Activated T-cell treated with anti-CD3 and anti-CD28 coated beads for 24 hours (primary cell): Measurements from ENCODE around the gene MARK1.

Experiments
- DNase-seq: peaks from one replicate; pipeline ENCODE4 v3.0.0-alpha.2; 2020; ENCODE audit warnings: low read depth

MARK1 gene

DNA sequence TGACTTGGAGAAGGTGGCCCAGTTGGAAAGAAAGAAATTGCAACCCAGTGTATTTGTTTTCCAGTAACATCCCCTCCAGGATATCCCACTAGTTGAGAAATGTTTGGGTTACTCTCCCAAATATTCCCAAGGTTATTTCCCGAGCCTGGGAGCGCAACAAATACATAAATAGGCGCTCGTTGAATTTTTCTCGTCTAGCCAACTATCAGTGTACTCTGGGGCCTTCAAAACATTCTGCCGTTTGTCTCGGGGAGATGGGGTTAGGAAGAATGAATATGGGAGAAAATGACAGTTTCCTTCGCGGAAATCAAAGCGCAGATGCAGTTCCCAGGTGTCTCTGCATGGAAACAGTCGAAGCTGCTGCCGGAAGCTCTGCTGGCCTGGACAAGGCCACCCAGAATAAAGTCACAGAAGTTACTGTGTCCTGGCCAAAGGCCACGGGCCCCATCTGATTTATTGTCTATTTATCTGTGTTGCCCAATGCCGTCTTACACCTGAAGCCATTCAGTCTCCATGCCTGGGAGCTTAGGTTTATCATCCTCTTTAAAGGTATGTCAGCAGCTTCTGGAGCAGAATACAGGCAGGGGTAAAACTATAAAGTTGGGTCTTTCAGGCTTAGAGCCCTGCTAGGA lies 163.2 kb downstream of the MARK1 start:
- no peak for DNase-seq

DNA sequence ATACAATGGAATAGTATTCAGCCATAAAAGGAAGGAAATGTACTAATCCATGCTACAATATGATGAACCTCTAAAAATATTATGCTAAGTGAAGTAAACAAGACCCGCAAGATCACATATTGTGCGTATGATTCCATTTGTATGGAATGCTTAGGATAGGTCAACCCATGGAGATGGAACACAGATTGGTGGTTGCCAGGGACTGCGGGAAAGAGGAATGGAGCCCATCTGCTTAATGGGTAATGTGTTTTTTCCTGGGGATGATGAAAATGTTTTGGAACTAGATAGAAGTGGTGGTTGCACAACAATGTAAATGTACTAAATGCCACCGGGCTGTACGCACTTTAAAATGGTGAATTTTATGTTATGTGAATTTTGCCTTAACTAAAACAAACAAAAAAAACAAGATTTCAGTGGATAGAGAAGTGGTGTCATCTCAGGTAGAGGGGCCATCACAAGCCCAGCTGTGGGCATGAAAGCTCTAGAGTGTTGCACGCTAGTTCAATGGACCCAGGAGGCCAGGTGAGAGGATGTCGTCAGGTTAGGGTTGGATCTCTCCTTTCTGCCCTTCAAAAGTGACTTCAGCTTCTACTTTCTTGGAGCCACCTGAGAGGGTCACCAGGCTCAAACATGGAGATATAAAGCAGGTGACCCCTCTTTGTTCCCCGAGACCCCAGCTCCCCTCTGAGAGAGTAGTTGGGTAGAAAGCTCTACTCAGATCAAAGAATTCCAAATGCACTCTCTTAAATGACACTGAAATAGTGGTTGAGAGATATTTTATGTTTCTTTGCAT lies 164.7 kb downstream of the MARK1 start:
- no peak for DNase-seq

DNA sequence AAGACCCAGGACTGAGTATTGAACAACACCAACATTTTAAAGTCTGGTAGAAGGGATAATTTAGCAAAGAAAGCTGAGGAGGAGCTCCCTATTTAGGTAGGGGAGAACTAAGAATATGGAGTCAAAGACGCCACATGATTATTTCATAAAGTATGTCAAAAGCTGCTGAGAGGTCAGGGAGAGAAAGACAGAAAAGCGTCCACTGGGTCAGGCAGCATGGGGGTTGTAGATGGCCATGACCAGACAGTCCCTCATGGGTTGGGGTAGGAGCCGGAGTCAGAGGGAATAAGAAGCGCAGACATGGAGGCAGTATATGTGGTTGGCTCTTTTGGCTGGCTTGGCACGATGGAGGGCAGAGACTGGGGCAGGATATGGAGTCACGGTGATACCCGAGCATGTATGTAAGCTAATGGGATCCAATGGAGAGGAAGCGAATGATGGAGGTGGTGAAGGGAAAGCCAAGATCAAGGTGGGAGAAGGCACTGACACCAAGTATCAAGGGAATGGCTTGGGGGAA lies 167.0 kb downstream of the MARK1 start:
- no peak for DNase-seq

DNA sequence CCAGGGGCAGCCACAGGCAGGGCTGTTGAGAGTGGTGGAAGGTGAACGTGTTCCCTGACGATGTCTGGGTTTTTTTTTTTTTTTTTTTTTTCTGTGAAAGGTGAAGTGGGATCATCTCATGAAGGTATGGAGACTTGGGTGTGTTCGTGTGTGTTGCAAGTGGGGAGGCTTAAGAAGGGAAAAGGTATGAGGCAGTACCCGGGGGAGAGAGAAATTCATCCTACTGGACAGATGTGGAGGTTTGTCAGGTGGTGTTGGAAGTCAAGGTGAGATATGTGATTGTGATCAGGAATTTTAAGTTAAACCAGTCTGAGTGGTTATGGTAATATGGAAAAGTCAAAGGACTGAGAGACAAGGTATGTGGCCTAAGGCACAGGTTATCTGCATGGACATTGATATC lies 167.5 kb downstream of the MARK1 start:
- no peak for DNase-seq

DNA sequence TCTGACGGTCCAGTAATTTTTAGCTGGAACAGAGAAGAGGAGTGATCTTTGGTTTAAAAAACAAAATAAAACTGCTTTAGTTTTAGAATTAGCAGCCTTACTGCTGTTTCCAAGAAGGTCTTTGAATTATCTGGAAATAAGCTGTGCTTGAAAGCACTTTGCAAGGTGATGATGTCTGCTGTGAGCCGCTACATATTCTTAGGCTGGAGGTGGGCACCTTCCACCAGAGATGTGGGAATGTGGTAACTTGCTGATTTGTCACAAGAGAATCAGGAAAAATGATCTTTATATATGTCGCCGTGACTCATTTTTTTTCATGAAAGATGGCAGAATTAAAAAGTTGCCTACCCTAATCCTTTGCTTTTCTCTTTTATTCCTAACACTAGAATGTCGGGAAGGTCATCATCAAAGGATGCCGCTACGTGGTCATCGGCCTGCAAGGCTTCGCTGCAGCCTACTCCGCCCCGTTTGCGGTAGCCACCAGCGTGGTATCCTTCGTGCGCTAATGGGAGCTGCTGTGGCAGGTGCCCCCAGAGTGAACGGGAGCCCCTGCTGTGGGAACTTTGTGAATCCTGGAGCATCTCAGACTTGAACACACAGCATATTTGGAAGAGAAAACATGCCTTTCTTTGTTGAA lies 168.4 kb downstream of the MARK1 start:
- no peak for DNase-seq

DNA sequence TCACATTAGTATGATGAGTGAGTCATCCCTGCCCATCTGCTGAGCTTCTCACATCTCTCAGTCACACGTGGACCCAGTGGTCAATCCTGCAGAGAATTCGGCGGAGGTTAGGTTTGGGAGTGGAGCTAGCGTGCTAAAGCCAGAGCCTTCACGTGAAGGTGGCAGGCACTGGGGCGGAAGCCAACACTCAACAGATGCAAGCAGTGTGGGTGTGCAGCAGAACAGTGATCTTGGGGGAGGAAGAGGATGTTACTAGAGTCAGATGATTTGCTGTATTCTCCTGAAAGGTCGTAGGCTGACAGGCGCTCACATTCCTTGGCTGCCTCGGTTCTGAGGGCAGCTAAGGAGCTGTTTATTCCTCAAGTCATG lies 168.9 kb downstream of the MARK1 start:
- no peak for DNase-seq

DNA sequence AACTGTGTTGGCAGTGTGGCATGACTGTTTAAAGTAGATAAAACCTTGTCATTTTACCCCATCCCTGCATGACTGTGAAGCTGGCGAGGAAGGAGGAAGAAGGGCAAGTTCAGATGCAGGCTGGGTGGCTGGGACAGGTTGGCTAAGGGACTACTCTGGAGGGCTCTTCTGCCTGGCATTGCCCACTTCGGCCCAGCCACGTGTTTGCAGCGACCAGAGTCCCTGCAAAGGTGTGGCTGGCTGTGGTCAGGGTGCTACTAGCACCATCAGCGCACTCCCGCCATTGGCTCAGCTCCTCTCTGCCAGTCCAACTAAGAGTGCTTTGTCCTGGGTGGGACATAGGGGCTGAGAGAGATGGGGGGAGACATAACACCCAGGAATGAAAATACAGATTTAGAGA lies 169.4 kb downstream of the MARK1 start:
- no peak for DNase-seq

DNA sequence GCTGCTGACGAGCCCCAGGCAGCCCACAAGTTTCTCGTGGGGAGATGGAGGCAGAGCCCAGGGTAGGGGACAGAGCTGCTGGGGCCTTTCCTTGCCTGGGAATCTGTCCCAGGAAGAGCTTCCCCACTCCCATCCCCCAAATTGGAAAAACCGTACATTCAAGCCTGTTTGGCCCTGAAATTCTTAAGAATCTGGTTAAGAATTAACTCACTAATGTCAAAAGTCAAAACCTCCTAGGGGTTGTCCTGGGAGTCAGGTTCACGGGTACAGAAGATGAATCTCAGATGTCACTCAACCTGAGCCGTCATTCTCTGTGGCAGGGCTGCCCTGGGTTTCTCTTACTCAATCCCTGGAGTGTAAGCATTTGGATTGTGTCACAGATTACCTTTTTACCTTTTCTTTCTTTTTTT lies 170.7 kb downstream of the MARK1 start:
- no peak for DNase-seq

DNA sequence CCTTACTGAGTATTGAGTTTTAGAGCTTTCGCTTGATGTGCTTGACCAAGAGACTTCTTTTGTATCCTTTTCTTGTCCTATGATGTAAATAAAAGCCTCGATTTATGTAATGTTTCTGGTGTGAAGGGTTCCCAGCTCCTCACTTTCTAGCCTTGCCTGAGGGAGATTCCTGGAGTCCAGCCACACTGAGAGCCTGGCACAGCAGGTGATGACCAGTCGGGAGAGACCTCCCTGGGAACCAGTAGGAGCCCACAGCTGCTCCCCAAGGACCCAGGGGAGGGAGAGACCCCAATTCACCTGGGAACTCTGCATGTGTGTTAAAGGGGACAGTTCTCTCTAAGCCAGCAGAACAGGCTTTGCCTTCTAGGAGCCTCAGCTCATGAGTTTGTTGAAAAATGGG lies 171.1 kb downstream of the MARK1 start:
- DNase-seq: no peak

DNA sequence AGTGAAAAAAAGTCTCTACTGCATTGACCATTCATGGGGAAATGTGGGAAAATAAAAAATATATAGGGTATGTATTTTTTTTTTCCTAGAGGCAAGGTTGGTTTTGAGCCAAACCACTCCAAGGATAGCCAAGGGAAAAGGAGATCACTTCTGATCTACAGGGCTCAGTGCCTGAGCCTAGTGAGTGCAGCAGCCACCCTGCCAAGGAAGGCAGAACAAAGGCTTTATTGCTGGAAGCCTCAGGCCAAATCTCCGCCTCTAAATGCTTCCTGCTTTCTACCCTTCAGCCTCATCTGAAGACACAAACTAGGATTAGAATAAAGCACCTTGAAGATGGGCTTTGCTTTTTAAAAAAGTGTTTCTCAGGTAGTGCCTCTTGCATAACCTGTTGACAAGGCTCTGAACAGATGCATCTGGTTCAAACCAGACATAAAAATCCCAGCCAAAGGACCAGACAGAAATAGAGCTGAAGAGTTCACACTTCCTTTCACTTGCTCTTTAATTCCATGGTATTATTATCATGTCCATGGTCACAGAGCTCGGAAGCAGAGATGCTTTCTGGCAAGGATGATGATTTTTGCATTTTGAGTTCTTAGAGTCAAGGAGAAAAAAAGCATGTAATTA lies 172.7 kb downstream of the MARK1 start:
- no peak for DNase-seq

DNA sequence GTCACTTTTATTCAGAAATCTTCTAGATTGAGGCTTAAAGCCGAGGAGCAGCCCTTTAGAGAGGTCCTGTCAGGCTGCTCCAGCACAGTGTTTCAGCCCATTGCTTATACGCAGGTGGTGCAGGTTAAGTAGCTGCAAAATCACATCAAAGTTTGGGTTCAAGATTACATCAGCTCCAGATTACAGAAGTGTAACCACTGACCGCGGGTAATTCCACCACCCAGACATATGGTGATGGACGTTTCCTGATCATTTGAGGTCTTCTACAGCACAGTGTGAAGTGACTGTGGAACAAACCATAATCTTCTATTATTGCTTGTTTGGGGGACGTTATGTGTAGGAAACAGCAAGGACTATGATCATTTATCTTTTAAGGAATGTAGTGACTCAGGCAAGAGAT lies 174.0 kb downstream of the MARK1 start:
- DNase-seq: no peak

DNA sequence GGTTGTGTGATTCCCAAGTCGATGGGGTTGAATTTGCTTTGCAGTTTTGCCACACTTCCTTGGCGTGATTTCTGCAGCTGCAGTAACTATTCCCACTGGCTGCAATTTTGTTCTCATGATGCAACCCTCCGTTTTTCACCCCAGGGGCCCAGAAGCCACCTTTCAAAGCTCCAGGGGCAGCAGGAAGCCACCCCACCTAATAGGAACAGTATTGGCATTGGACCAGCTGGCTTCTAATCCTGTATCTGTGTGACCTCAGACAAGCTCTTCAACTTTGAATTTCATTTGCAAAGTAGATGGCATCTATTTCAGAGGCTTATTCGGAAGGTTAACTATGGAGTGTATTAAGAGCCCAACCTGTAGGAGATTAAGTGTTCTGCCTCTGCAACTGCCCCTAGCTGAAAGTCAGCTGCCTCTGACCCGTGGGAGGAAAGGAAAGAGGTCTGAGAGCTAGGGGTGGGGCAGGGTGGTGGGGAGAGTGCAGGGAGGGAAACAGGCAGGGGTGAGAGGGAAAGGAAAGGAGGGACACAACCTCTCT lies 174.9 kb downstream of the MARK1 start:
- no peak for DNase-seq

DNA sequence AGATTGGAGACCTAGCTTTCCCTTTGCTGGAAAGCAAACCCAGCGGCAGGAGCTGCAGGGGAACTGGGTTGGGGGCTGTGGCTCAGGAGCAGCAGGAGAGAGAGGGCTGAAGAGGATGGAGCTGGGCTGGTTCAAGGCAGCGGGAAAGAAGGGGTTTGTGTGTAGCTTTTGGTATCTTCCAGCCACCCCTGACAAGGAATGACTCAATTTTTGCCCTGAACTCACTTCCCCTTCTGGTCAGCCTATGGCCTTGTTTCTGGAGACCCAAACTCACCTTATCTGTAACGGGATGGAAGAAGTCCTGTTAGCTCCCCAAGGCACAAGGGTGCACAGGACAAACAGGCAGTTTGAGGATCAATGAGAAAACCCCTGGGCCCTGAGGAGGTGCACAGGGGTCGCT lies 175.4 kb downstream of the MARK1 start:
- no peak for DNase-seq

DNA sequence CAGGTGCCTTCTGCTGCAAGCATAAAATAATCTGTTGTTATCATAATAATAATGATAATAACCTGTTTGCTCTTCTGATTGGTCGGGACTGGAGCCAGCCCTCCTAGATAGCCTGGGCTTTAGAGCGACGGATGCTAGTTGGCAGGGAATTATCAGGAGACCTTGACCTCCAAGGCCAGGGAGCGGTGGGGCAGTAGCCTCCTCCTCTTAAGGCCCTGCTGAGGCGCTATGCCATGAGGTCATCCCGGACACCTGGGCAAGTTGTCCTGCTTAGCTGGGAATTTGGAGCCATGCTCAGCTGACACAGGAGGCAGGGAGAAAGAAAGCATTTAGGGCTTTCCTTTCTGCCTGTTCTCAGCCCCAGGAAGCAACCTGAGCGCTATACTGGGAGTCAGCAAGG lies 177.8 kb downstream of the MARK1 start:
- DNase-seq: no peak

DNA sequence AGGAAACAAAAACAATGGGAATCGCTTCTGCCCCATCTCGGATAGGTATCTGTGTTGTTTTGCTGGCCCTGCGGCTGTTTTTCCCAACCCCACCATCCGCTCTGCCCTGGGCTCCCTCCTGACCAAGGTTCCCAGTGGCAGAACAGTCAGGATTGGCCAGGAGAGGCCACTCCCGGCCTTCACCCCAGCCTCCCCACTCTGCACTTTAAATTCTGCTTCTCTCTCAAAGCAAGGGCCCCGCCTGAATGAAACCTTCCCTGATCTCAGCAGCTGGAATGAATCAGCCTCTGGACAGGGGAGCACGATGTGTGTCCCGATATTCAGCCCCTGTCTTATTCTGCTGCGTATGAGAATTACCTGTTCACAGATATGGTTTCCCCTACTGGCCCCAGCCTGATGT lies 178.5 kb downstream of the MARK1 start:
- DNase-seq: no peak

DNA sequence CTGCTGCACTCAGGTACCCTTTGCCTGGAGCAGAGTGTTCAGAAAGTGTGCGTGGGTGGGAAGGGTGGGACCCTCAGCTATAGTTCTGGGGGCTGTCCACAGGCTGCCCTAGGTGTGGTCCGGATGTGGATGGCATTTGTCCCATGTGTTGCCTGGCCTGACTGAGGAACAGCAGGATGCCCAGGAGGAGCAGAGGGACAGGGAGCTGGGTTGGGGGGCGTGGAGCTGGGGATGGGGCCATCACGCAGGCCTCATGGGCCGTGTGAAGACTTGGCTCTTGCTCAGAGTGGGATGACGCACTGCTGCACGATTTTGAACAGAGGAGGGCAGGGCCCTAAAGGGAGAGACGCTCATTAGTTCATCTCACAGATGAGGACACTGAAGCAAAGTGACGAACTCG lies 179.2 kb downstream of the MARK1 start:
- no peak for DNase-seq

DNA sequence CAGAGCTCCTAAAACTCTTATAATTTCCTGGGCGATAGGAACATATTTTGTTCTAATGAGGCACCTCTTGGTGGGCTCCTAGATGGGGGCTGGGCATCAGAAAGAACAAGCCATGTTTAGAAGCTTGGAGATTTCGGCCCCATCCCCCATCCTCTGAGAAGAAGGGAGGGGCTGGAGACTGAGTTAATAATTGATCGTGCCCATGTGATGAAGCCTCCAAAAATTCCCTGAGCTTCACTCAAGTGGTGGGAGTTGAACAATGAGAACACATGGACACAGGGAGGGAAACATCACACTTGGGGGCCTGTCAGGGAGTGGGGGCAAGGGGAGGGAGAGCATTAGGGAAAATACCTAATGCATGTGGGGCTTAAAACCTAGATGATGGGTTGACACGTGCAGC lies 180.3 kb downstream of the MARK1 start:
- no peak for DNase-seq

DNA sequence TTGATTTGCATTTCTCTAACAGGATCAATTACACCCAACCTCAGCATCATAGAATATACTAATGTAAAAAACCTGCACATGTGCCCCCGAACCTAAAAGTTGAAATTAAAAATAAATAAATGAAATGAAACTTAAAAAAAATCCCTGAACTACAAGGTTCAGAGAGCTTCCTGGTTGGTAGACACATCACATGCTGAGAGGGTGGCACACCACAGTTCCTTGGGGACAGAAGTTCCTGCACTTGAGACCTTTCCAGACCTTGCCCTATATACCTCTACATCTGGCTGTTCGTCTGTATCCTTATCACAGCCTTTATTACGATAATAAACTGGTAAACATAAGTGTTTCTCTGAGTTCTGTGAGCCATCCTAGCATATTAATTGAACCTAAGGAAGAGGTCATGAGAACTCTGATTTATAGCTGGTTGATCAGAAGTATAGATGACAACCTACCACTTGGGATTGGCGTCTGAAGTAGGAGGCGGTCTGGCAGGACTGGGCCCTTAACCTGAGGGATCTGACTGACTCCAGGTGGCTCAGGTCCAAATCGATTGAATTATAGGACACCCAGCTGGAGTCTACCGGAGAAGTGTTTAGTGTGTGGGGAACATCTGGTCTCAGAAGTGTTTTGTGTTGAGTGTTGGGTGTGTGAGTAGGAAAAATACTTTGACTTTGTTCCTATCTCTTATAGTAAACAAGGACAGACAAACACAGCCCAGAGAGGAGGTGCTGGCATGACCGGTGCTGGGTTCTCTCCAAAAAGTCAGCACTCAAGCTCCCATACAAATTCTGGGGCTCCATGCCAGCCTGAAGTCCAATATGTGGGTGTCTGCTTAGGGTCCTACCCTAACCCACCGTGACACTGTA lies 181.2 kb downstream of the MARK1 start:
- no peak for DNase-seq

DNA sequence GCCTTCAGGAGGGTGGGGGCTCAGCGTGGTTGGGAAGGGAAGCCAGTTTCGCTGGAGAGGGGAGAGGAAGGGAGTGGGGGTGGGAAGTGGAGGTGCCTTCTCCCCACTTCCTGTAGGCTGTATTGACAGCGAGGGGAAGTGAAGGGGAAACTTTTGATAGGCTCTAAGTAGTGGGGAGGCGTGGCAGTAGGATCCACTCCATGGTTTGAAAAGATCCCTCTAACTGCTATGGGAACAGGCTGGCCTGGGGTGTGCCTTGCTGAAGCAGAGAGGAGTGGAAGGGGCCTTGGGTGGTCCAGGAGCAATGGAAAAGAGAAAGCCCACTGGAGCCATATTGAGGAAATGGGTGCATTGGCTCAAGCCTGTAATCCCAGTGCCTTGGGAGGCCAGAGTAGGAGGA lies 182.4 kb downstream of the MARK1 start:
- DNase-seq: no peak

DNA sequence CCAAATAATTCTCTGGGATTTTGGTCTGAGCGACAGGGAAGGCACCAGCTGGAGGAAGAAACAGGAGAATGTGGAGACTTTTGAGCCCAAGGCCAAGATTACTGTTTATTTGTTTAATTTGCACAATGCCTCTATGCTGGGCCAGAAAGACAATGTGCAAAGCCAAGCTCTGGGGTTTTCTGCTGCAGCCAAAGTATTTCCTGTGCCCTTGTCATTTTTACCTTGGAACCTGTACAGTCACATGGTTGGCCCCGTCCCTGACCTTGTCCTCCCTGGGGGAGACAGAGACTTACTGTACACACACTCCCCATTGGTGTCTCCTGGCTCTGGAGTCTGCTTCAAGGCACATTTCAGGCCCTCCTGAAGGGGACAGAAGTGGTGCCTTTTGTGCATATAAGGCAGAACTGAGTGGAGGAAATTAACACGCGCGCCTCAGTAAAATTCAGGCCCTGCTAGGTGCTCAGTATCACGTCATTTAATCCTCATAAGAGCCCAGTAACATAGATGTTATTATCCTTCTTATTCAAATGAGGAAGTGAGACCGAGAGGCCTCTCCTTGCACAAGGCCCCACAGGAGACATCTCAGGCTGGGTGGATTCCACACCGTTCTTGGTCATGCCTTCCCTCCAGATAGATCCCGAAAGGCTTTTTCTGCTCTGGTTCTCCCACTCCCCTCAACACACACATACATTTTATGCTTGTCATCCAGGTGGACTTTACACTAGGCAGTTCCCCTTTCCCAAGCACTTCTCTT lies 183.3 kb downstream of the MARK1 start:
- no peak for DNase-seq
